BJ (cell line): ENCODE results near the gene FBXW8. TPM values are rescaled to one million over a fixed set of nuclear protein-coding genes. Genes with fewer than 3 reads are reported as not detected.

Experiments used
- CTCF ChIA-PET: fragments of 350-600 bp; formaldehyde crosslinking; extraction: SDS; loops from one replicate; lab custom pipeline; 2021; ENCODE audit warnings: antibody characterized with exemption, inconsistent platforms; lab: Yijun Ruan, JAX
- POLR2A ChIA-PET: fragments of 300-600 bp; sonication (Branson Sonifier 250); formaldehyde crosslinking; extraction: SDS; loops from one replicate; lab custom pipeline; 2021; ENCODE audit warnings: antibody characterized with exemption; lab: Charles Lee
- DNase-seq: peaks from one replicate; pipeline ENCODE4 v3.0.0-alpha.2; 2011; ENCODE audit warnings: low read depth
- H3K27me3 ChIP-seq: 2 replicates; pipeline ENCODE4 v1.6.0; 2011; ENCODE audit warnings: low read length; ENCODE audit not compliant: control insufficient read depth, insufficient read depth
- H3K36me3 ChIP-seq: 2 replicates; pipeline ENCODE4 v1.5.1; 2011; ENCODE audit warnings: low read length; ENCODE audit not compliant: control insufficient read depth, insufficient read depth
- H3K4me3 ChIP-seq: 2 replicates; pipeline ENCODE4 v1.5.1; 2011; ENCODE audit warnings: low read depth, mild to moderate bottlenecking, control low read depth, low read length
- CTCF ChIP-seq: IDR thresholded peaks from 2 replicates; pipeline ENCODE4 v1.5.1; 2011; ENCODE audit warnings: low read depth, mild to moderate bottlenecking, control low read depth, inconsistent platforms, low read length, moderate library complexity; ENCODE audit not compliant: insufficient read depth
- polyA plus RNA-seq: library from polyadenylated mRNA; depleted of rRNA; stranded (reverse); fragments of >200 nt; gene quantifications from 2 replicates; pipeline ENCODE4 v1.2.3, GENCODE V29; 2011

Gene FBXW8
- polyA plus RNA-seq, 1 experiment, result 27.3 TPM

GRCh38 chr12:116933512-116934246, 22.9 kb downstream of the FBXW8 start:
- peaks cover 5% of the 10 kb centered on the region for H3K36me3 ChIP-seq
- no peak overlapping the region for H3K4me3 ChIP-seq
- ChIA-PET CTCF (no interaction called here), POLR2A (no interaction called here)
- no peaks in the 10 kb centered on the region for H3K27me3 ChIP-seq
- DNase-seq, result no peak
- TF ChIP-seq CTCF, result no peak

GRCh38 chr12:116934908-116935705, 24.4 kb downstream of the FBXW8 start:
- no peak for TF ChIP-seq CTCF
- no peak for DNase-seq
- CTCF ChIA-PET, result no interaction called here
- POLR2A ChIA-PET, result interaction anchor here (0.6 kb wide), 1 partner anchor 56 kb away, joined by 5 read pairs; no protein-coding TSS in a partner anchor
- Histone ChIP-seq H3K4me3 (no peak overlapping the region), H3K36me3 (peaks cover 4% of the 10 kb centered on the region), H3K27me3 (no peaks in the 10 kb centered on the region)

- Histone ChIP-seq H3K36me3 (peaks cover 4% of the 10 kb centered on the region), H3K27me3 (no peaks in the 10 kb centered on the region), H3K4me3 (no peak overlapping the region)
- CTCF ChIA-PET, result interaction anchor here (0.9 kb wide), 1 partner anchor 9 kb away, joined by 3 read pairs; no protein-coding TSS in a partner anchor
- POLR2A ChIA-PET, result no interaction called here
- no peak for TF ChIP-seq CTCF
- DNase-seq, result no peak
Observed at GRCh38 chr12:116937640-116938039, 26.9 kb downstream of the FBXW8 start.

GRCh38 chr12:116939734-116940133, 29.0 kb downstream of the FBXW8 start:
- DNase-seq, result no peak
- ChIA-PET CTCF (interaction anchor here (1.0 kb wide), 1 partner anchor 13 kb away, joined by 4 read pairs; no protein-coding TSS in a partner anchor), POLR2A (no interaction called here)
- TF ChIP-seq CTCF, result no peak
- Histone ChIP-seq H3K4me3 (no peak overlapping the region), H3K36me3 (peaks cover 4% of the 10 kb centered on the region), H3K27me3 (no peaks in the 10 kb centered on the region)

GRCh38 chr12:116941188-116941587, 30.4 kb downstream of the FBXW8 start:
- TF ChIP-seq CTCF, result no peak
- Histone ChIP-seq H3K36me3 (peaks cover 8% of the 10 kb centered on the region), H3K4me3 (no peak overlapping the region), H3K27me3 (no peaks in the 10 kb centered on the region)
- ChIA-PET POLR2A (no interaction called here), CTCF (no interaction called here)
- no peak for DNase-seq
